GM12878 (cell line): Measurements from ENCODE around the gene HSD17B12. TPM values are rescaled to one million over a fixed set of nuclear protein-coding genes. Genes with fewer than 3 reads are reported as not detected.

Experiments
- CREM ChIP-seq: IDR thresholded peaks from 2 replicates; pipeline ENCODE4 v1.6.1; 2014; ENCODE audit warnings: antibody characterized with exemption, low read depth
- EGR1 ChIP-seq, 2 experiments: IDR thresholded peaks; 1 replicate in 1 of 2; 2 replicates in 1 of 2; pipeline ENCODE4 v1.6.1; 2011 to 2012; ENCODE audit warnings: low read depth in 2 of 2, low read length in 2 of 2, borderline replicate concordance in 1 of 2, mild to moderate bottlenecking in 1 of 2, moderate library complexity in 1 of 2
- HDGF ChIP-seq: fragments of 450-650 bp; IDR thresholded peaks from 2 replicates; pipeline ENCODE4 v1.6.1; 2016; ENCODE audit warnings: antibody characterized with exemption
- JUND ChIP-seq: IDR thresholded peaks from 2 replicates; pipeline ENCODE4 v1.6.1; 2012; ENCODE audit warnings: low read depth, mild to moderate bottlenecking, low read length, improper control_type of control experiment, moderate library complexity
- MXI1 ChIP-seq: fragments of 150-350 bp; IDR thresholded peaks from 2 replicates; pipeline ENCODE4 v1.6.1; 2011; ENCODE audit warnings: low read depth, mild to moderate bottlenecking, inconsistent platforms, low read length, improper control_type of control experiment
- PML ChIP-seq: IDR thresholded peaks from 2 replicates; pipeline ENCODE4 v1.6.1; 2012; ENCODE audit warnings: low read length, inconsistent platforms
- POU2F2 ChIP-seq: IDR thresholded peaks from 3 replicates; pipeline ENCODE4 v1.6.1; 2011; ENCODE audit warnings: low read depth, mild to moderate bottlenecking, low read length, borderline replicate concordance
- RBBP5 ChIP-seq: fragments of 200-600 bp; sonication (generic); conservative IDR thresholded peaks from 2 replicates; pipeline ENCODE4 v1.6.1; 2016
- ZNF384 ChIP-seq: IDR thresholded peaks from 2 replicates; pipeline ENCODE4 v1.6.1; 2012; ENCODE audit warnings: low read depth, mild to moderate bottlenecking, low read length, improper control_type of control experiment, borderline replicate concordance
- polyA plus RNA-seq, 11 experiments: library from polyadenylated mRNA; depleted of rRNA in 4 of 11; unstranded in 6 of 11; stranded (reverse) in 5 of 11; fragments of >200 nt; fragmentation: Nextera tagmentation in 4 of 11; fragmentation: Illumina TruSeq in 1 of 11; extraction: Ambion mirVana in 4 of 11; extraction: Trizol in 1 of 11; gene quantifications; 1 replicate in 1 of 11; 2 replicates in 10 of 11; pipeline versions ENCODE4 v1.2.1 to v1.2.3, GENCODE V29; 2011 to 2016; ENCODE audit warnings: inconsistent platforms in 2 of 11, missing spikeins in 2 of 11, low read depth in 1 of 11
- total RNA-seq, 4 experiments: library from RNA; depleted of rRNA in 3 of 4; stranded (reverse); fragments of >200 nt in 3 of 4; fragmentation: Illumina TruSeq in 1 of 4; extraction: Trizol in 1 of 4; gene quantifications; 2 replicates each; pipeline versions ENCODE4 v1.2.1 to v1.2.3, GENCODE V29; 2013 to 2021
- TF ChIP-seq, protein P1 (sequence below): IDR thresholded peaks from 2 replicates; pipeline ENCODE4 v1.6.1; 2011; ENCODE audit warnings: low read depth, mild to moderate bottlenecking, low read length, moderate library complexity, borderline replicate concordance; ENCODE audit errors: extremely low read depth
- TF ChIP-seq, protein P2 (sequence below): fragments of 150-350 bp; IDR thresholded peaks from 2 replicates; pipeline ENCODE4 v1.6.1; 2014; ENCODE audit warnings: mild to moderate bottlenecking, low read depth, low read length
- TF ChIP-seq, protein P3 (sequence below): fragments of 450-650 bp; IDR thresholded peaks from 2 replicates; pipeline ENCODE4 v1.6.1; 2017; ENCODE audit warnings: mild to moderate bottlenecking, moderate library complexity
- TF ChIP-seq, protein P4 (sequence below), 3 experiments: IDR thresholded peaks in 2 of 3; conservative IDR thresholded peaks in 1 of 3; 2 replicates each; pipeline ENCODE4 v1.5.1; 2011; ENCODE audit warnings: low read depth in 3 of 3, low read length in 3 of 3, mild to moderate bottlenecking in 3 of 3, control low read depth in 2 of 3, moderate library complexity in 2 of 3, inconsistent platforms in 1 of 3, mixed read lengths in 1 of 3; ENCODE audit not compliant: control insufficient read depth in 2 of 3, insufficient read depth in 1 of 3; ENCODE audit errors: extremely low read depth in 1 of 3
- TF ChIP-seq, protein P5 (sequence below): IDR thresholded peaks from 2 replicates; pipeline ENCODE4 v1.6.1; 2012; ENCODE audit warnings: improper control_type of control experiment, low read depth, low read length; ENCODE audit not compliant: insufficient replicate concordance

The HSD17B12 gene
- total and polyA plus RNA-seq, 10 of the 15 experiments (the other 5 are each of a cell fraction or from before 2014, with no cell fraction given), result 23.6 to 88.0 (median 64.7) TPM

DNA sequence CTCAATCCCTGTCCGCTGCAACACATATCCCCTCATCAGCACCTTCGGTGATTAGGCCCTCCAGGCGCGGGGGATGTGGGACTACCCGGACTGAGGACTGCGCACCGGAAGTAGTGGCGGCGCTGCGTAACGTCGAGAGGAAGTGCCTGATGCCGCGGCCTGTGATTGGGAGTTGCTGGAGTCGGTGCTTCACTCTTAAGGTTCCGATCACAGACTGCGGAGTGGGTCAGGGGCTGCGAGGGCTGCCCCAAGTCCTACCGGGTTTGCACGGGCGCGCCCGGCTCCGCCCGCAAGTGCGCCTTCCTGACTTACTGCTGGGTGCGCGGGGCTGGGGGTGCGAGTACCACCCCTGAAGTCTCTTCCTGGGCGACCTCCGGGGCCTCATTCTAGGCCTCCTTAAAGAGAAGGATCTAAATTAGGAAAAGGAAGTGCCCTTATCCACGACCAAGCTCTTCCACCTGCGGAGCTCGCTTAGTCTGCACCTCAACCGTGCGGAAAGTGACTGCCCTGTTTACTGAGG, 200.2 kb downstream of the HSD17B12 start, which contains the start of gene ALKBH3 (continued):
- TF ChIP-seq, protein P1, sequence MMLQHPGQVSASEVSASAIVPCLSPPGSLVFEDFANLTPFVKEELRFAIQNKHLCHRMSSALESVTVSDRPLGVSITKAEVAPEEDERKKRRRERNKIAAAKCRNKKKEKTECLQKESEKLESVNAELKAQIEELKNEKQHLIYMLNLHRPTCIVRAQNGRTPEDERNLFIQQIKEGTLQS, result no peak
- TF ChIP-seq, protein P2, sequence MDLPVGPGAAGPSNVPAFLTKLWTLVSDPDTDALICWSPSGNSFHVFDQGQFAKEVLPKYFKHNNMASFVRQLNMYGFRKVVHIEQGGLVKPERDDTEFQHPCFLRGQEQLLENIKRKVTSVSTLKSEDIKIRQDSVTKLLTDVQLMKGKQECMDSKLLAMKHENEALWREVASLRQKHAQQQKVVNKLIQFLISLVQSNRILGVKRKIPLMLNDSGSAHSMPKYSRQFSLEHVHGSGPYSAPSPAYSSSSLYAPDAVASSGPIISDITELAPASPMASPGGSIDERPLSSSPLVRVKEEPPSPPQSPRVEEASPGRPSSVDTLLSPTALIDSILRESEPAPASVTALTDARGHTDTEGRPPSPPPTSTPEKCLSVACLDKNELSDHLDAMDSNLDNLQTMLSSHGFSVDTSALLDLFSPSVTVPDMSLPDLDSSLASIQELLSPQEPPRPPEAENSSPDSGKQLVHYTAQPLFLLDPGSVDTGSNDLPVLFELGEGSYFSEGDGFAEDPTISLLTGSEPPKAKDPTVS, result no peak
- TF ChIP-seq HDGF, result peak; percentile 81; the same call in 1 of the 2 replicates
- no peak for TF ChIP-seq JUND
- TF ChIP-seq, protein P3, sequence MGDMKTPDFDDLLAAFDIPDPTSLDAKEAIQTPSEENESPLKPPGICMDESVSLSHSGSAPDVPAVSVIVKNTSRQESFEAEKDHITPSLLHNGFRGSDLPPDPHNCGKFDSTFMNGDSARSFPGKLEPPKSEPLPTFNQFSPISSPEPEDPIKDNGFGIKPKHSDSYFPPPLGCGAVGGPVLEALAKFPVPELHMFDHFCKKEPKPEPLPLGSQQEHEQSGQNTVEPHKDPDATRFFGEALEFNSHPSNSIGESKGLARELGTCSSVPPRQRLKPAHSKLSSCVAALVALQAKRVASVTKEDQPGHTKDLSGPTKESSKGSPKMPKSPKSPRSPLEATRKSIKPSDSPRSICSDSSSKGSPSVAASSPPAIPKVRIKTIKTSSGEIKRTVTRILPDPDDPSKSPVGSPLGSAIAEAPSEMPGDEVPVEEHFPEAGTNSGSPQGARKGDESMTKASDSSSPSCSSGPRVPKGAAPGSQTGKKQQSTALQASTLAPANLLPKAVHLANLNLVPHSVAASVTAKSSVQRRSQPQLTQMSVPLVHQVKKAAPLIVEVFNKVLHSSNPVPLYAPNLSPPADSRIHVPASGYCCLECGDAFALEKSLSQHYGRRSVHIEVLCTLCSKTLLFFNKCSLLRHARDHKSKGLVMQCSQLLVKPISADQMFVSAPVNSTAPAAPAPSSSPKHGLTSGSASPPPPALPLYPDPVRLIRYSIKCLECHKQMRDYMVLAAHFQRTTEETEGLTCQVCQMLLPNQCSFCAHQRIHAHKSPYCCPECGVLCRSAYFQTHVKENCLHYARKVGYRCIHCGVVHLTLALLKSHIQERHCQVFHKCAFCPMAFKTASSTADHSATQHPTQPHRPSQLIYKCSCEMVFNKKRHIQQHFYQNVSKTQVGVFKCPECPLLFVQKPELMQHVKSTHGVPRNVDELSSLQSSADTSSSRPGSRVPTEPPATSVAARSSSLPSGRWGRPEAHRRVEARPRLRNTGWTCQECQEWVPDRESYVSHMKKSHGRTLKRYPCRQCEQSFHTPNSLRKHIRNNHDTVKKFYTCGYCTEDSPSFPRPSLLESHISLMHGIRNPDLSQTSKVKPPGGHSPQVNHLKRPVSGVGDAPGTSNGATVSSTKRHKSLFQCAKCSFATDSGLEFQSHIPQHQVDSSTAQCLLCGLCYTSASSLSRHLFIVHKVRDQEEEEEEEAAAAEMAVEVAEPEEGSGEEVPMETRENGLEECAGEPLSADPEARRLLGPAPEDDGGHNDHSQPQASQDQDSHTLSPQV, result no peak
- peak; percentile 50; the same call in 1 of the 2 replicates for TF ChIP-seq MXI1
- peak; percentile 88 for TF ChIP-seq CREM
- TF ChIP-seq, protein P4, sequence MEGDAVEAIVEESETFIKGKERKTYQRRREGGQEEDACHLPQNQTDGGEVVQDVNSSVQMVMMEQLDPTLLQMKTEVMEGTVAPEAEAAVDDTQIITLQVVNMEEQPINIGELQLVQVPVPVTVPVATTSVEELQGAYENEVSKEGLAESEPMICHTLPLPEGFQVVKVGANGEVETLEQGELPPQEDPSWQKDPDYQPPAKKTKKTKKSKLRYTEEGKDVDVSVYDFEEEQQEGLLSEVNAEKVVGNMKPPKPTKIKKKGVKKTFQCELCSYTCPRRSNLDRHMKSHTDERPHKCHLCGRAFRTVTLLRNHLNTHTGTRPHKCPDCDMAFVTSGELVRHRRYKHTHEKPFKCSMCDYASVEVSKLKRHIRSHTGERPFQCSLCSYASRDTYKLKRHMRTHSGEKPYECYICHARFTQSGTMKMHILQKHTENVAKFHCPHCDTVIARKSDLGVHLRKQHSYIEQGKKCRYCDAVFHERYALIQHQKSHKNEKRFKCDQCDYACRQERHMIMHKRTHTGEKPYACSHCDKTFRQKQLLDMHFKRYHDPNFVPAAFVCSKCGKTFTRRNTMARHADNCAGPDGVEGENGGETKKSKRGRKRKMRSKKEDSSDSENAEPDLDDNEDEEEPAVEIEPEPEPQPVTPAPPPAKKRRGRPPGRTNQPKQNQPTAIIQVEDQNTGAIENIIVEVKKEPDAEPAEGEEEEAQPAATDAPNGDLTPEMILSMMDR (IDR thresholded peaks at IDR 0.05 in 2 of 3, conservative IDR thresholded peaks at IDR 0.05 in 1 of 3; ENCODE audit: control insufficient read depth in 2 of 3, extremely low read depth in 1 of 3, insufficient read depth in 1 of 3, low read depth in 3 of 3, low read length in 3 of 3), result no peak
- TF ChIP-seq, protein P5, sequence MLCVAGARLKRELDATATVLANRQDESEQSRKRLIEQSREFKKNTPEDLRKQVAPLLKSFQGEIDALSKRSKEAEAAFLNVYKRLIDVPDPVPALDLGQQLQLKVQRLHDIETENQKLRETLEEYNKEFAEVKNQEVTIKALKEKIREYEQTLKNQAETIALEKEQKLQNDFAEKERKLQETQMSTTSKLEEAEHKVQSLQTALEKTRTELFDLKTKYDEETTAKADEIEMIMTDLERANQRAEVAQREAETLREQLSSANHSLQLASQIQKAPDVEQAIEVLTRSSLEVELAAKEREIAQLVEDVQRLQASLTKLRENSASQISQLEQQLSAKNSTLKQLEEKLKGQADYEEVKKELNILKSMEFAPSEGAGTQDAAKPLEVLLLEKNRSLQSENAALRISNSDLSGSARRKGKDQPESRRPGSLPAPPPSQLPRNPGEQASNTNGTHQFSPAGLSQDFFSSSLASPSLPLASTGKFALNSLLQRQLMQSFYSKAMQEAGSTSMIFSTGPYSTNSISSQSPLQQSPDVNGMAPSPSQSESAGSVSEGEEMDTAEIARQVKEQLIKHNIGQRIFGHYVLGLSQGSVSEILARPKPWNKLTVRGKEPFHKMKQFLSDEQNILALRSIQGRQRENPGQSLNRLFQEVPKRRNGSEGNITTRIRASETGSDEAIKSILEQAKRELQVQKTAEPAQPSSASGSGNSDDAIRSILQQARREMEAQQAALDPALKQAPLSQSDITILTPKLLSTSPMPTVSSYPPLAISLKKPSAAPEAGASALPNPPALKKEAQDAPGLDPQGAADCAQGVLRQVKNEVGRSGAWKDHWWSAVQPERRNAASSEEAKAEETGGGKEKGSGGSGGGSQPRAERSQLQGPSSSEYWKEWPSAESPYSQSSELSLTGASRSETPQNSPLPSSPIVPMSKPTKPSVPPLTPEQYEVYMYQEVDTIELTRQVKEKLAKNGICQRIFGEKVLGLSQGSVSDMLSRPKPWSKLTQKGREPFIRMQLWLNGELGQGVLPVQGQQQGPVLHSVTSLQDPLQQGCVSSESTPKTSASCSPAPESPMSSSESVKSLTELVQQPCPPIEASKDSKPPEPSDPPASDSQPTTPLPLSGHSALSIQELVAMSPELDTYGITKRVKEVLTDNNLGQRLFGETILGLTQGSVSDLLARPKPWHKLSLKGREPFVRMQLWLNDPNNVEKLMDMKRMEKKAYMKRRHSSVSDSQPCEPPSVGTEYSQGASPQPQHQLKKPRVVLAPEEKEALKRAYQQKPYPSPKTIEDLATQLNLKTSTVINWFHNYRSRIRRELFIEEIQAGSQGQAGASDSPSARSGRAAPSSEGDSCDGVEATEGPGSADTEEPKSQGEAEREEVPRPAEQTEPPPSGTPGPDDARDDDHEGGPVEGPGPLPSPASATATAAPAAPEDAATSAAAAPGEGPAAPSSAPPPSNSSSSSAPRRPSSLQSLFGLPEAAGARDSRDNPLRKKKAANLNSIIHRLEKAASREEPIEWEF, result no peak
- TF ChIP-seq EGR1 (IDR thresholded peaks at IDR 0.05; ENCODE audit: borderline replicate concordance in 1 of 2, low read depth in 2 of 2, low read length in 2 of 2), result peak; percentile 63 to 98; a peak in 2 of 3 replicates
- peak; percentile 91; the same call in 2 of the 3 replicates for TF ChIP-seq POU2F2
- no peak for TF ChIP-seq ZNF384
- TF ChIP-seq RBBP5, result no peak
- 0 out of 2 replicates have a peak, but pooled peaks have one; percentile 48 for TF ChIP-seq PML
